ENCODE data around the gene SERTAD4.

SERTAD4 gene

DNA sequence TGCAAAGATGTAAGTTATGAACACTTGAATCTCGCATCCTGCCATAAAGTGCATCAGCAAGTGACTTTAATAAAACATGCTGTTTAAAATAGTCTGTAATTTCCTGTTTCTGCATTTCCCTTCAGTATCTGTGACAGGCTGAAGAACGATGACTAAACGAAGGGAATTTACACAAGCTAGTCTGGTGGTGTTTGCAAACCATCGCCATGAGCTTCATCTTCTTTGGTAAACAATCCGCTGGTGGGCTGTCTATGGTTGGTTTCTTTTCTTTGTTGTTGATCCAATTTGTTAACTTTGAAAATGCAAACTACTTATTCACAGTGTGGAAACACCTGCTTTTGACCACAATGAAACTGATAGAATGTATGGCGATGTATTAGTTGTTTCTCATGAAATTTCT is 13.9 kb downstream of the SERTAD4 start:
- Histone ChIP-seq H3K4me1 (ENCODE audit: control insufficient read depth, insufficient read depth, low read length) (peaks cover 9% of the 10 kb centered on the region), H3K36me3 (ENCODE audit: control insufficient read depth in 2 of 2, insufficient read depth in 2 of 2, low read length in 2 of 2) (peaks cover 0 to 6% of the 10 kb centered on the region in 2 donors), H3K9ac (ENCODE audit: low read length in 2 of 2) (no peak overlapping the region), H3K27ac (ENCODE audit: low read length) (no peak overlapping the region), H3K27me3 (ENCODE audit: control insufficient read depth in 1 of 2, insufficient read depth in 2 of 2, low read length in 2 of 2) (no peaks in the 10 kb centered on the region), H3K9me3 (ENCODE audit: control insufficient read depth in 2 of 2, low read length in 2 of 2) (no peaks in the 10 kb centered on the region), H3K4me3 (ENCODE audit: low read length in 2 of 2) (no peak overlapping the region)

- H3K9ac ChIP-seq (ENCODE audit: low read length in 2 of 2), result no peak overlapping the region
- H3K4me1 ChIP-seq (ENCODE audit: control insufficient read depth, insufficient read depth, low read length), result peaks cover 21% of the 10 kb centered on the region
- H3K9me3 ChIP-seq (ENCODE audit: control insufficient read depth in 2 of 2, low read length in 2 of 2), result no peaks in the 10 kb centered on the region
- H3K36me3 ChIP-seq (ENCODE audit: control insufficient read depth in 2 of 2, insufficient read depth in 2 of 2, low read length in 2 of 2), result peaks cover 0 to 2% of the 10 kb centered on the region in 2 donors
- no peaks in the 10 kb centered on the region for H3K27me3 ChIP-seq (ENCODE audit: control insufficient read depth in 1 of 2, insufficient read depth in 2 of 2, low read length in 2 of 2)
- H3K4me3 ChIP-seq (ENCODE audit: low read length in 2 of 2), result no peak overlapping the region
- no peak overlapping the region for H3K27ac ChIP-seq (ENCODE audit: low read length)
These were observed 15.7 kb downstream of the SERTAD4 start for GRCh38 chr1:210248341-210248740.

DNA sequence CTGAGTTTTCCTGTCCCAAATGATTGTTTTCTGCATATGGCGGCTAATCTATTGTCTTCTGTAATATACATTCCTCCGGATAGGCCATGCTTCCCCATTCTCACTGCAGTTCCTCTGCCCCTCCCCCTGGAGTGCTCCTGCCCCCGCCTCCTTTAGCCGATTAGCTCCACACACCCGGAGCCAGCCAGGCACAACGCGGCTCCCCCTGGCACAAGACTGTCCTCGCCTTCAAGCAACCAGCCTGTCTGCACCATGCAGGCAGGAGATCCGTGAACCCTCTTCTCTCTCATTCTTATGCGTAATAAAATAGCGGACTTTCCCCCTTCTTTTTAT is 18.0 kb downstream of the SERTAD4 start:
- H3K9me3 ChIP-seq (ENCODE audit: control insufficient read depth in 2 of 2, low read length in 2 of 2), result no peaks in the 10 kb centered on the region
- H3K27me3 ChIP-seq (ENCODE audit: control insufficient read depth in 1 of 2, insufficient read depth in 2 of 2, low read length in 2 of 2), result no peaks in the 10 kb centered on the region
- H3K4me1 ChIP-seq (ENCODE audit: control insufficient read depth, insufficient read depth, low read length), result peaks cover 21% of the 10 kb centered on the region
- H3K27ac ChIP-seq (ENCODE audit: low read length), result peak overlapping the region; percentile 18
- H3K36me3 ChIP-seq (ENCODE audit: control insufficient read depth in 2 of 2, insufficient read depth in 2 of 2, low read length in 2 of 2), result no peaks in the 10 kb centered on the region
- peak overlapping the region; percentile 63 to 74 for H3K4me3 ChIP-seq (ENCODE audit: low read length in 2 of 2)
- no peak overlapping the region for H3K9ac ChIP-seq (ENCODE audit: low read length in 2 of 2)

DNA sequence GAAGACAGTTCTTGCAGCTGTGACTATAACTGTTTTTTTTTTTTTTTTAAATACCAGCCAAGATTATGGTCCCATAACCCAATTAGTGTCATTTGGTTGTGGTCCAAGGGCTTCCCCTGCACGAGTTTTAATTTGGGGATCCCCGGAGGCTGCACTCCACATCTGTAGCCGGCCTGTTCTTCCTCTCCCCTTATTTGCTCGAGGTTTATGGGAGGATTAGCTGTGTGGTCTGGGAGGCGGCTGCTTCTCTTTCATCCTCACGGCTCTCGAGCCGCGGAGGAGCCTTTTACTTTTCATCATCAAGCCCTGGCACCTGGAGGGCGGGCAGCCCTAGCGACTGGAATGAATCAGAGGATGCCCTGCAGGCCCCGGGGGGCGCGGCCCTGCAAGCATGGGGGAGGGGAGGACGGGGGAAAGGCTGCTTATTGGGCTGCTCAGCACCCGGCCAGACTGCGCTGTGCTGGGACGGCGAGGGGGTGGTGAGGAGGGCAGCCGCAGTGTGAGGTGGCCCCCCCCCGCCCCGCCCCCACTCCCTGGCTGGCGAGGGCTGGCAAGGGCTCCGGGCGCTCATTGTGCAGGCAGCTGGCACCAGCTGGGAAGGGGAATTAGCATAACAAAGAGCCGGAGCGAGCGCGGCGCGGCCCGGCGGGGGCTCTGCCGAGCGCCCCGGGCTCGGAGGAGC is 18.5 kb downstream of the SERTAD4 start:
- peak overlapping the region in 1 of 2 donors; percentile 49 for H3K9ac ChIP-seq (ENCODE audit: low read length in 2 of 2)
- no peaks in the 10 kb centered on the region for H3K36me3 ChIP-seq (ENCODE audit: control insufficient read depth in 2 of 2, insufficient read depth in 2 of 2, low read length in 2 of 2)
- peaks cover 21% of the 10 kb centered on the region for H3K4me1 ChIP-seq (ENCODE audit: control insufficient read depth, insufficient read depth, low read length)
- peak overlapping the region; percentile 68 to 74 for H3K4me3 ChIP-seq (ENCODE audit: low read length in 2 of 2)
- H3K27ac ChIP-seq (ENCODE audit: low read length), result peak overlapping the region; percentile 18
- no peaks in the 10 kb centered on the region for H3K9me3 ChIP-seq (ENCODE audit: control insufficient read depth in 2 of 2, low read length in 2 of 2)
- no peaks in the 10 kb centered on the region for H3K27me3 ChIP-seq (ENCODE audit: control insufficient read depth in 1 of 2, insufficient read depth in 2 of 2, low read length in 2 of 2)

- no peaks in the 10 kb centered on the region for H3K9me3 ChIP-seq (ENCODE audit: control insufficient read depth in 2 of 2, low read length in 2 of 2)
- peak overlapping the region; percentile 36 to 49 for H3K9ac ChIP-seq (ENCODE audit: low read length in 2 of 2)
- H3K36me3 ChIP-seq (ENCODE audit: control insufficient read depth in 2 of 2, insufficient read depth in 2 of 2, low read length in 2 of 2), result no peaks in the 10 kb centered on the region
- peak overlapping the region; percentile 68 to 74 for H3K4me3 ChIP-seq (ENCODE audit: low read length in 2 of 2)
- H3K27me3 ChIP-seq (ENCODE audit: control insufficient read depth in 1 of 2, insufficient read depth in 2 of 2, low read length in 2 of 2), result no peaks in the 10 kb centered on the region
- H3K27ac ChIP-seq (ENCODE audit: low read length), result no peak overlapping the region
- H3K4me1 ChIP-seq (ENCODE audit: control insufficient read depth, insufficient read depth, low read length), result peaks cover 21% of the 10 kb centered on the region
These were observed 19.3 kb downstream of the SERTAD4 start for GRCh38 chr1:210251680-210252490.

DNA sequence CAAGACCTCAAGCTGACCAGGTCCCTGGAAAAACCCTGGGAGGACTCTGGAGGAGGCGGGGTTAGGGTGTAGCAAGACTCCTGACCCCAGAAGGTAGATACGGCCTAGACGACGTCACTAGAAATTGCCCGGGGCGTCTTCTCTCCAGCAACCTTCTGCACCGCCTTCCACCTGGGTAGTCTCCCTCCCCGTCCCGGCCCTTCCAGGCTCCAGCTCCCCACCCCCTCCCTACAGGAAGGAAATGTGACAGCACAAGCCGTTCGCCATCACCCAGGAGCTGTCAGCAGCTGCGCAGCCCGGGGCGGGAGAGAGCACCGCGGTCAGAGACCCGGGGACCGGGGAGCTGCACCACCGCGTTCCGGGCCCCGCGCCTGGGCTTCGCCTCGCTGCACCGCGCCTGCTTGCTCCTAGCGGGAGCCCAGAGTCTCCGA is 20.0 kb downstream of the SERTAD4 start:
- Histone ChIP-seq H3K27ac (ENCODE audit: low read length) (no peak overlapping the region), H3K4me1 (ENCODE audit: control insufficient read depth, insufficient read depth, low read length) (peaks cover 27% of the 10 kb centered on the region), H3K36me3 (ENCODE audit: control insufficient read depth in 2 of 2, insufficient read depth in 2 of 2, low read length in 2 of 2) (no peaks in the 10 kb centered on the region), H3K27me3 (ENCODE audit: control insufficient read depth in 1 of 2, insufficient read depth in 2 of 2, low read length in 2 of 2) (no peaks in the 10 kb centered on the region), H3K4me3 (ENCODE audit: low read length in 2 of 2) (no peak overlapping the region), H3K9me3 (ENCODE audit: control insufficient read depth in 2 of 2, low read length in 2 of 2) (no peaks in the 10 kb centered on the region), H3K9ac (ENCODE audit: low read length in 2 of 2) (no peak overlapping the region)

DNA sequence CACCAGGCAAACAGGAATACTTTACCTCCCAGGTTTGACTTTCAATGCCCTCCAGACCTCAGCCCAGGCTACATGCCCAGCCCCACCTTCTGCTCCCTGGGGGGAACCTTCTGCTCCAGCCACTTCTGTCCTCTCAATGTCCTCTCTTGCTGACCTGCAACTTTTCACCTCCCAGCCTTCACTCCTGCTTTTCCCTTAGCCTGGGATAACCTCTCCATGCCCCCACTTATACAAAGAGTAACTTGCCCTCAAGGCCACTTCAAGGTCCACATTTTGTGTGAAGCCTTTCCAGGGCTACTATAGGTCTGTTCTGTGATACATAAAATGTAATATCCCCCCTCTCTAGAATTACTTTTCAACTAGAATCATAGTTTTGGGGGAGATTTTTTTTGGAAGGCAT is 21.7 kb downstream of the SERTAD4 start:
- Histone ChIP-seq H3K27me3 (ENCODE audit: control insufficient read depth in 1 of 2, insufficient read depth in 2 of 2, low read length in 2 of 2) (no peaks in the 10 kb centered on the region), H3K4me3 (ENCODE audit: low read length in 2 of 2) (no peak overlapping the region), H3K4me1 (ENCODE audit: control insufficient read depth, insufficient read depth, low read length) (peaks cover 36% of the 10 kb centered on the region), H3K9ac (ENCODE audit: low read length in 2 of 2) (no peak overlapping the region), H3K27ac (ENCODE audit: low read length) (no peak overlapping the region), H3K36me3 (ENCODE audit: control insufficient read depth in 2 of 2, insufficient read depth in 2 of 2, low read length in 2 of 2) (no peaks in the 10 kb centered on the region), H3K9me3 (ENCODE audit: control insufficient read depth in 2 of 2, low read length in 2 of 2) (no peaks in the 10 kb centered on the region)

GRCh38 chr1:210257698-210258529 is 25.3 kb downstream of the SERTAD4 start:
- H3K27ac ChIP-seq (ENCODE audit: low read length), result peak overlapping the region; percentile 53

DNA sequence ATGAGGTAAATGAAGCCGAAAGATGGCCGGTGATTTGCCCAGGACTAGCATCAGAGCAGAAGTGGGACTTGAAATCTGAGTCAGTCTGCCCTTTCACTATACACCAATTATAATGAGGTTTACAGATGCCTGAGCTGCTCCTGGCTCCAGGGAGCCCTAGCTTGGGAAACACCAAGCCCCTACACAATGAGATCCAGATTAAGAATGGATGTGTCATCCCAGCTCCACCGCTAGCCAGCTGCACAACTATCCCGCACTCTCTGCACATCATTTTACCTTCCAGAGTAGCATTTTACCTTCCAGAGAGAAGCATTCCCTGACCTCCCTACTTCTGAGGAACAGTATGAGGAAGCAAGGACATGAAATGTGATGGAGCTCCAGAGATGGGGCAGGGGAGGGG is 27.0 kb downstream of the SERTAD4 start:
- H3K4me1 ChIP-seq (ENCODE audit: control insufficient read depth, insufficient read depth, low read length), result peaks cover 53% of the 10 kb centered on the region
- H3K36me3 ChIP-seq (ENCODE audit: control insufficient read depth in 2 of 2, insufficient read depth in 2 of 2, low read length in 2 of 2), result no peaks in the 10 kb centered on the region
- no peaks in the 10 kb centered on the region for H3K9me3 ChIP-seq (ENCODE audit: control insufficient read depth in 2 of 2, low read length in 2 of 2)
- H3K27ac ChIP-seq (ENCODE audit: low read length), result peak overlapping the region; percentile 6
- H3K4me3 ChIP-seq (ENCODE audit: low read length in 2 of 2), result no peak overlapping the region
- H3K27me3 ChIP-seq (ENCODE audit: control insufficient read depth in 1 of 2, insufficient read depth in 2 of 2, low read length in 2 of 2), result no peaks in the 10 kb centered on the region
- no peak overlapping the region for H3K9ac ChIP-seq (ENCODE audit: low read length in 2 of 2)

More at GRCh38 chr1:210257698-210258529, 25.3 kb downstream of the SERTAD4 start:
- H3K4me1 ChIP-seq (ENCODE audit: control insufficient read depth, insufficient read depth, low read length), result peaks cover 41% of the 10 kb centered on the region
- no peaks in the 10 kb centered on the region for H3K36me3 ChIP-seq (ENCODE audit: control insufficient read depth in 2 of 2, insufficient read depth in 2 of 2, low read length in 2 of 2)
- no peaks in the 10 kb centered on the region for H3K9me3 ChIP-seq (ENCODE audit: control insufficient read depth in 2 of 2, low read length in 2 of 2)
- H3K27me3 ChIP-seq (ENCODE audit: control insufficient read depth in 1 of 2, insufficient read depth in 2 of 2, low read length in 2 of 2), result no peaks in the 10 kb centered on the region
- peak overlapping the region in 1 of 2 donors; percentile 13 for H3K9ac ChIP-seq (ENCODE audit: low read length in 2 of 2)
- H3K4me3 ChIP-seq (ENCODE audit: low read length in 2 of 2), result peak overlapping the region in 1 of 2 donors; percentile 22

- Histone ChIP-seq H3K27ac (ENCODE audit: low read length) (peak overlapping the region; percentile 6), H3K9ac (ENCODE audit: low read length in 2 of 2) (no peak overlapping the region), H3K36me3 (ENCODE audit: control insufficient read depth in 2 of 2, insufficient read depth in 2 of 2, low read length in 2 of 2) (no peaks in the 10 kb centered on the region), H3K9me3 (ENCODE audit: control insufficient read depth in 2 of 2, low read length in 2 of 2) (no peaks in the 10 kb centered on the region), H3K4me3 (ENCODE audit: low read length in 2 of 2) (no peak overlapping the region), H3K4me1 (ENCODE audit: control insufficient read depth, insufficient read depth, low read length) (peaks cover 53% of the 10 kb centered on the region), H3K27me3 (ENCODE audit: control insufficient read depth in 1 of 2, insufficient read depth in 2 of 2, low read length in 2 of 2) (no peaks in the 10 kb centered on the region)
These were observed 27.5 kb downstream of the SERTAD4 start for GRCh38 chr1:210260096-210260495.

All from stomach smooth muscle (tissue), 2 donors.